ENCODE data around the gene B3GNT9.

B3GNT9 gene

DNA sequence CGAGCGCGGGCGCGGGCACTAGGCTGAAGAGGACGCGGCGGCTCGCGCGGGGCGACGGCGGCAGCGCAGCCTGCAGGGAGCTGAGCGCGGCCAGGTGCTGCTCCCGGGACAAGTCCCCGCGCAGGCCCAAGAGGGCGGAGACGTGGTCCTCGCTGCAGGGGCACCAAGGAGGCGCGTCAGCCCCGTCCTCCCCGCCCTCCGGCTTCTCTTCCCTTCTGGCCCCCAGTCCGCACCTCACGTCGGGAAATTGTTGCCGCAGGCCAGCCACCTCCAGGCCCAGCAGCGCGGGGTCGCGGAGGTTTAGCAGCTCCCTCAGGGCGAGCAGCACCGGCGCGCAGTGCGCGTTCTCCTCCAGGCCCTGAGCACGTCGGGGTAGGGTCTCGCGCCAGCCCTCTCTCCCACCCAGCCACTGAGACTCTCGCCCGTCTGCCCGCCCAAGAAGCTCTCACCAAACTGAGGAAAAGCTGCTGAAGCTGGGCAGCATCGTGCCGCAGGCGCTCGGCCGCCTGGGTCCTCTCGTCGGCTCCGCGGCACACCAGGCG is 33.7 kb upstream of the B3GNT9 start:
- TF ChIP-seq, protein P1, sequence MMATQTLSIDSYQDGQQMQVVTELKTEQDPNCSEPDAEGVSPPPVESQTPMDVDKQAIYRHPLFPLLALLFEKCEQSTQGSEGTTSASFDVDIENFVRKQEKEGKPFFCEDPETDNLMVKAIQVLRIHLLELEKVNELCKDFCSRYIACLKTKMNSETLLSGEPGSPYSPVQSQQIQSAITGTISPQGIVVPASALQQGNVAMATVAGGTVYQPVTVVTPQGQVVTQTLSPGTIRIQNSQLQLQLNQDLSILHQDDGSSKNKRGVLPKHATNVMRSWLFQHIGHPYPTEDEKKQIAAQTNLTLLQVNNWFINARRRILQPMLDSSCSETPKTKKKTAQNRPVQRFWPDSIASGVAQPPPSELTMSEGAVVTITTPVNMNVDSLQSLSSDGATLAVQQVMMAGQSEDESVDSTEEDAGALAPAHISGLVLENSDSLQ (IDR thresholded peaks at IDR 0.05) = no peak
- no peak for TF ChIP-seq FOXK2 (IDR thresholded peaks at IDR 0.05)
- CTCF ChIA-PET = interaction anchor here (0.5 to 1.2 kb wide), 4 partner anchors 13 to 280 kb away, joined by 3 to 5 read pairs (median 3); no protein-coding TSS in a partner anchor
- POLR2A ChIA-PET = interaction anchor here (1.5 kb wide), 1 partner anchor 167 kb away, joined by 5 read pairs; no protein-coding TSS in a partner anchor
- DNase-seq (ENCODE audit: extremely low spot score) = no peak

DNA sequence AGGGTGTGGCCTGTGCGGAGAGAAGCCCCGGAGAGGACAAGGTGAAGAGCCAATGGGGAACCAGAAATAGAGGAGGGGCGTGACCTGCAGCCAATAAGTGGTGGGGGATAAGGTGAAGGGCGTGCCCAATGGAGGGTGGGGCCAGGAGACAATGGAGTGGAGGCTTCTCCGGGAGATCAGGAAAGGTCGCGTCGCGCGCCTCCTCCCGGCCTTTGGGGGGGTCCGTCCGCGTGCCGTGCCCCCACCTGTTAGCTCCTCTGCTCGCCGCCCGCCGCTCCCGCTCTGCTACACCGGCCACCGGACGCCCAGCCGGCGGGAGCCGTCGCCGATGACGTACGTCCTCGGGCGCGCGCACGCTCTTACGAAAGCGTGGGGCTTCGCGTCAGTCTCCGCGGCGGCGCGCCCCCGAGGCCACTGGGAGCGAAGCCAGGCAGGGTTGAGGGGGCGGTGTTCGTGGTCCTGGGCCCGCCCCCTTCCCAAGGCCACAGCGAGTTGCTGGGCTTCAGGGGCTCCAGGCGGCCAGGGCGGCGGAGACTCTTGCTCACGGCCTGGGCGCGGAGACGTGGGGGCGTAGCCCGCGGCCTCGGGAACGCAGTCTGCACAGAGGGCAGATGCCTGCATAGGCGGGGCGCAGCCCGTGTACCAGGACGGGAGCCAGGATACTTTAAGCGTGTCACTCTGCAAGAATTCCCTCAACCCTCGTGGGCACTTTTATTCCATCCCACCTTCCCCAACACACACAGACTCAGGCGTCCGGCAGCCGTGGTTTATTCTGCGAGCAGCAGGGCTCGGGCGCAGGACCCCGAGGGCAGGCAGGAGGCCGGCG is 33.0 kb upstream of the B3GNT9 start, which contains the start of gene MATCAP1:
Gene MATCAP1, minus strand, starts transcription at position 337 of the 826 bp plus-strand sequence. CDS start 3,353 bp downstream, outside the sequence.
- POLR2A ChIA-PET = interaction anchor here (1.5 kb wide), 1 partner anchor 166 kb away, joined by 5 read pairs; no protein-coding TSS in a partner anchor
- TF ChIP-seq ZNF384 (IDR thresholded peaks at IDR 0.05) = no peak
- TF ChIP-seq FOXM1 (IDR thresholded peaks at IDR 0.05; ENCODE audit: borderline replicate concordance) = no peak
- peak; percentile 77 for TF ChIP-seq SP1 (IDR thresholded peaks at IDR 0.05)
- TF ChIP-seq LEF1 (IDR thresholded peaks at IDR 0.05; ENCODE audit: borderline replicate concordance) = no peak
- no peak for TF ChIP-seq FOXA1 (IDR thresholded peaks at IDR 0.05)
- TF ChIP-seq ELF4 (IDR thresholded peaks at IDR 0.05) = no peak
- no peak for TF ChIP-seq HDGF (IDR thresholded peaks at IDR 0.05; ENCODE audit: borderline replicate concordance)
- no peak for TF ChIP-seq TARDBP (IDR thresholded peaks at IDR 0.05)
- TF ChIP-seq CTBP1 (IDR thresholded peaks at IDR 0.05; ENCODE audit: borderline replicate concordance) = no peak
- no peak for TF ChIP-seq FOXK2 (IDR thresholded peaks at IDR 0.05)
- TF ChIP-seq NFRKB (IDR thresholded peaks at IDR 0.05) = no peak
- TF ChIP-seq, protein P1 (IDR thresholded peaks at IDR 0.05) = peak; percentile 99
- no peak for TF ChIP-seq ARNT (IDR thresholded peaks at IDR 0.05)
- peak; percentile 97 for DNase-seq (ENCODE audit: extremely low spot score)
- CTCF ChIA-PET = interaction anchor here (0.6 kb wide), 1 partner anchor 147 kb away, joined by 3 read pairs; no protein-coding TSS in a partner anchor

DNA sequence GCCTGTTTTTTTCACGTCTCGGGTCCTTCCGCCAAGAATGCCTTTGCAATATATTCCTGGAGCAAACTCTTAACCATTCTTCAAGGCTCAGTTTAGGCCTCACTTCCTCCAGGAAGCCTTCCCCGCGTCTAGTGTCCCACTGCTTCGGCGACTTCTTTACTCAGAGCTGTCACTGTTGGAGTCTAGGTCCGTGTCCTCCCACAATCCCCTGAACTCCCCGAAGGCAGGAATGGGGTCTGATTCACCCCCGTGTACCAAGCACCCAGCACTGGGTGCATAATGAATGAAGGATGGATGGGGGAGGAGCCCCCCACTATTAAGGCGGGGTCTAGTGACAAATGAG is 32.5 kb upstream of the B3GNT9 start:
- POLR2A ChIA-PET = no interaction called here
- DNase-seq (ENCODE audit: extremely low spot score) = no peak
- TF ChIP-seq ZNF384 (IDR thresholded peaks at IDR 0.05) (no peak), FOXA1 (IDR thresholded peaks at IDR 0.05) (no peak), FOXM1 (IDR thresholded peaks at IDR 0.05; ENCODE audit: borderline replicate concordance) (no peak), ELF4 (IDR thresholded peaks at IDR 0.05) (no peak), CTBP1 (IDR thresholded peaks at IDR 0.05; ENCODE audit: borderline replicate concordance) (no peak), LEF1 (IDR thresholded peaks at IDR 0.05; ENCODE audit: borderline replicate concordance) (no peak), HDGF (IDR thresholded peaks at IDR 0.05; ENCODE audit: borderline replicate concordance) (no peak), BHLHE40 (IDR thresholded peaks at IDR 0.05; ENCODE audit: borderline replicate concordance) (no peak), NFRKB (IDR thresholded peaks at IDR 0.05) (no peak), SP1 (IDR thresholded peaks at IDR 0.05) (no peak), TARDBP (IDR thresholded peaks at IDR 0.05) (no peak), FOXK2 (IDR thresholded peaks at IDR 0.05) (no peak), SUZ12 (IDR thresholded peaks at IDR 0.05) (no peak), ARNT (IDR thresholded peaks at IDR 0.05) (no peak), L3MBTL2 (conservative IDR thresholded peaks at IDR 0.05) (no peak; the same call in 1 of the 2 replicates)
- TF ChIP-seq, protein P1 (IDR thresholded peaks at IDR 0.05) = no peak

DNA sequence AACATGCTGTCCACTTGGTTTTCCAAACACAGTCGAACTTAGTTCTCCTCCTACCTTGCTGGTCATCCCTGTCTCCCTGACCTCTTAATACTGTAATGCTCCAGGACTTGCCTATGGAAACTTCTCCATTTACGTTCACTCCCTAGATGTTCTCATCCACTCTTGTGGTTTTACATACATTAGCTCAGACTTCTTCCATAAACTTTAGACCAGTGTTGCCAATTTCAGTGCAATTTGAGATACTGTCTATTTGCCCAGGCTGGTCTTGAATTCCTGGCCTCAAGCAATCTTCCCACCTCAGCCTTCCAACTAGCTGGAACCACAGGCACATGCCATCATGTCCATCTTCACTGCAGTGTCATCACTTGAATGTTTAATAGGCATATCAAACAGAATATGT is 31.5 kb upstream of the B3GNT9 start:
- no peak for TF ChIP-seq SUZ12 (IDR thresholded peaks at IDR 0.05)
- TF ChIP-seq HDGF (IDR thresholded peaks at IDR 0.05; ENCODE audit: borderline replicate concordance) = no peak
- no peak for TF ChIP-seq L3MBTL2 (conservative IDR thresholded peaks at IDR 0.05)
- TF ChIP-seq NFRKB (IDR thresholded peaks at IDR 0.05) = no peak
- TF ChIP-seq ELF4 (IDR thresholded peaks at IDR 0.05) = no peak
- TF ChIP-seq, protein P1 (IDR thresholded peaks at IDR 0.05) = no peak
- no peak for TF ChIP-seq BHLHE40 (IDR thresholded peaks at IDR 0.05; ENCODE audit: borderline replicate concordance)
- TF ChIP-seq TARDBP (IDR thresholded peaks at IDR 0.05) = no peak
- TF ChIP-seq FOXA1 (IDR thresholded peaks at IDR 0.05) = no peak
- TF ChIP-seq FOXK2 (IDR thresholded peaks at IDR 0.05) = no peak
- no peak for TF ChIP-seq FOXM1 (IDR thresholded peaks at IDR 0.05; ENCODE audit: borderline replicate concordance)
- TF ChIP-seq ARNT (IDR thresholded peaks at IDR 0.05) = no peak
- TF ChIP-seq CTBP1 (IDR thresholded peaks at IDR 0.05; ENCODE audit: borderline replicate concordance) = no peak
- TF ChIP-seq LEF1 (IDR thresholded peaks at IDR 0.05; ENCODE audit: borderline replicate concordance) = no peak
- TF ChIP-seq SP1 (IDR thresholded peaks at IDR 0.05) = no peak
- TF ChIP-seq ZNF384 (IDR thresholded peaks at IDR 0.05) = no peak
- DNase-seq (ENCODE audit: extremely low spot score) = no peak
- ChIA-PET POLR2A (interaction anchor here (0.7 to 1.1 kb wide), 2 partner anchors 12 to 228 kb away, joined by 3 to 5 read pairs; partner anchors contain the start of gene NOL3), CTCF (interaction anchor here (0.7 to 0.9 kb wide), 3 partner anchors 12 to 27 kb away, joined by 3 read pairs; partner anchors contain the start of gene NOL3)

More for the DNA sequence above, 32.5 kb upstream of the B3GNT9 start:
- CTCF ChIA-PET = interaction anchor here (0.9 kb wide), 1 partner anchor 13 kb away, joined by 3 read pairs; the partner anchor contains the start of gene NOL3

DNA sequence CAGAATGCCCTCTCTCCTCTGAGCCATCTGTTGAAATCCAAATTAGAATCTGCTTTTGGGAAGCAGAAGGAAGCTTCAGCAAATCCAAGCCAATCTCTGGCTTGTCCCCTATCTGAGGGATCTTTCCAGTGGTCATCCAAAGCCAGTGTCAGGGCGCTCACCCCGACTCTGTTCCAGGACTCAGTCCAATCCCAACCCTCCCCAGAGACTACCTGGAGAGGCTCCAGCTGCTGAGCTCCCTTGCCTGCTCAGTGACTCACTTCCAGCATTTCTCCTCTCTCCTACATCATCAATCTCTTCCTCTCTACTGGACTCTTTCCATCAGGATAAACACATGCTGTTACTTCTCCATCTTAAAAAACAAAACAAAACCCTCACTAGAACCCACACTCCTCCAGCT is 30.5 kb upstream of the B3GNT9 start:
- POLR2A ChIA-PET = no interaction called here
- TF ChIP-seq CTBP1 (IDR thresholded peaks at IDR 0.05; ENCODE audit: borderline replicate concordance) = no peak
- no peak for TF ChIP-seq FOXA1 (IDR thresholded peaks at IDR 0.05)
- TF ChIP-seq HDGF (IDR thresholded peaks at IDR 0.05; ENCODE audit: borderline replicate concordance) = no peak
- TF ChIP-seq BHLHE40 (IDR thresholded peaks at IDR 0.05; ENCODE audit: borderline replicate concordance) = no peak
- TF ChIP-seq TARDBP (IDR thresholded peaks at IDR 0.05) = no peak
- no peak for TF ChIP-seq NFRKB (IDR thresholded peaks at IDR 0.05)
- TF ChIP-seq, protein P1 (IDR thresholded peaks at IDR 0.05) = no peak
- no peak for TF ChIP-seq SUZ12 (IDR thresholded peaks at IDR 0.05)
- TF ChIP-seq ZNF384 (IDR thresholded peaks at IDR 0.05) = no peak
- no peak for TF ChIP-seq L3MBTL2 (conservative IDR thresholded peaks at IDR 0.05)
- TF ChIP-seq FOXK2 (IDR thresholded peaks at IDR 0.05) = no peak
- TF ChIP-seq ARNT (IDR thresholded peaks at IDR 0.05) = no peak
- no peak for TF ChIP-seq SP1 (IDR thresholded peaks at IDR 0.05)
- no peak for TF ChIP-seq LEF1 (IDR thresholded peaks at IDR 0.05; ENCODE audit: borderline replicate concordance)
- no peak for TF ChIP-seq ELF4 (IDR thresholded peaks at IDR 0.05)
- TF ChIP-seq FOXM1 (IDR thresholded peaks at IDR 0.05; ENCODE audit: borderline replicate concordance) = no peak
- no peak for DNase-seq (ENCODE audit: extremely low spot score)
- CTCF ChIA-PET = interaction anchor here (0.9 kb wide), 1 partner anchor 11 kb away, joined by 3 read pairs; the partner anchor contains the start of gene NOL3
